ENCODE data around the gene KCNC4.

KCNC4 gene

GRCh38 chr1:110208916-110209645, 1.0 kb upstream of the KCNC4 start:
- in situ Hi-C loops (cut with HindIII; ENCODE audit: low sequenced_read_pairs) = loop anchor here (10.0 kb wide), 1 partner anchor 96 kb away; no protein-coding TSS in a partner anchor

- in situ Hi-C loops (cut with HindIII; ENCODE audit: low sequenced_read_pairs) = no loop called here
Observed at GRCh38 chr1:110210604-110211495, 736 bp downstream of the KCNC4 start.

GRCh38 chr1:110211496-110212168, 1.5 kb downstream of the KCNC4 start:
- in situ Hi-C loops (cut with HindIII; ENCODE audit: low sequenced_read_pairs) = no loop called here

- in situ Hi-C loops (cut with HindIII; ENCODE audit: low sequenced_read_pairs) = no loop called here
Observed at GRCh38 chr1:110212169-110213142, 2.3 kb downstream of the KCNC4 start.

GRCh38 chr1:110213143-110213540, 3.0 kb downstream of the KCNC4 start:
- in situ Hi-C loops (cut with HindIII; ENCODE audit: low sequenced_read_pairs) = no loop called here

- in situ Hi-C loops (cut with HindIII; ENCODE audit: low sequenced_read_pairs) = no loop called here
Observed at GRCh38 chr1:110214454-110215404, 4.6 kb downstream of the KCNC4 start.

GRCh38 chr1:110215621-110216515, 5.8 kb downstream of the KCNC4 start:
- in situ Hi-C loops (cut with HindIII; ENCODE audit: low sequenced_read_pairs) = no loop called here

- in situ Hi-C loops (cut with HindIII; ENCODE audit: low sequenced_read_pairs) = no loop called here
Observed at GRCh38 chr1:110216844-110217444, 6.8 kb downstream of the KCNC4 start.

- in situ Hi-C loops (cut with HindIII; ENCODE audit: low sequenced_read_pairs) = no loop called here
Observed at GRCh38 chr1:110218137-110218536, 8.0 kb downstream of the KCNC4 start.

GRCh38 chr1:110218739-110219138, 8.6 kb downstream of the KCNC4 start:
- in situ Hi-C loops (cut with HindIII; ENCODE audit: low sequenced_read_pairs) = no loop called here

- in situ Hi-C loops (cut with HindIII; ENCODE audit: low sequenced_read_pairs) = no loop called here
Observed at GRCh38 chr1:110220324-110220723, 10.2 kb downstream of the KCNC4 start.

GRCh38 chr1:110221119-110221518, 11.0 kb downstream of the KCNC4 start:
- in situ Hi-C loops (cut with HindIII; ENCODE audit: low sequenced_read_pairs) = no loop called here

- in situ Hi-C loops (cut with HindIII; ENCODE audit: low sequenced_read_pairs) = no loop called here
Observed at GRCh38 chr1:110223127-110223526, 13.0 kb downstream of the KCNC4 start.

- in situ Hi-C loops (cut with HindIII; ENCODE audit: low sequenced_read_pairs) = no loop called here
Observed at GRCh38 chr1:110223581-110223980, 13.5 kb downstream of the KCNC4 start.

GRCh38 chr1:110224240-110224995, 14.3 kb downstream of the KCNC4 start:
- in situ Hi-C loops (cut with HindIII; ENCODE audit: low sequenced_read_pairs) = no loop called here

GRCh38 chr1:110225212-110225611, 15.1 kb downstream of the KCNC4 start:
- in situ Hi-C loops (cut with HindIII; ENCODE audit: low sequenced_read_pairs) = loop anchor here (5.0 kb wide), 1 partner anchor 77 kb away; no protein-coding TSS in a partner anchor

All from endothelial cell of hepatic sinusoid (primary cell).